Measurements from ENCODE around the gene SOAT1. TPM values are rescaled to one million over a fixed set of nuclear protein-coding genes. Genes with fewer than 3 reads are reported as not detected.

Gene SOAT1
- total RNA-seq, 1 experiment from 2014 or later, result 43.5 TPM

- H3K27ac ChIP-seq, result no peak overlapping the region
- no peaks in the 10 kb centered on the region for H3K4me1 ChIP-seq (replicated peaks; ENCODE audit: insufficient read depth)
- H3K36me3 ChIP-seq (ENCODE audit: low read depth), result no peaks in the 10 kb centered on the region
- TF ChIP-seq EZH2 (IDR thresholded peaks at IDR 0.05; ENCODE audit: low read depth), result no peak
- TF ChIP-seq CTCF (conservative IDR thresholded peaks at IDR 0.05), result no peak
- H3K9me3 ChIP-seq (ENCODE audit: insufficient read depth, low read depth), result no peaks in the 10 kb centered on the region
- H3F3A ChIP-seq (ENCODE audit: insufficient read depth, low read depth), result no peaks in the 10 kb centered on the region
- intact Hi-C loops (cut with micrococcal nuclease; ENCODE audit: unreplicated experiment), result no loop called here
- ChIA-PET CTCF (no interaction called here), POLR2A (ENCODE audit: unreplicated experiment) (interaction anchor here (0.7 kb wide), 1 partner anchor 410 kb away, joined by 5 read pairs; no protein-coding TSS in a partner anchor)
- no TSS peak for BruUV-seq (replicated peaks)
- H2AFZ ChIP-seq, result no peak overlapping the region
- H3K79me2 ChIP-seq (ENCODE audit: low read depth), result no peaks in the 10 kb centered on the region
- H4K20me1 ChIP-seq (ENCODE audit: insufficient read depth), result no peaks in the 10 kb centered on the region
- no peak overlapping the region for H3K4me3 ChIP-seq
- no peaks in the 10 kb centered on the region for H3K9me2 ChIP-seq (ENCODE audit: insufficient read depth)
- no peak overlapping the region for H3K4me2 ChIP-seq
- DNase-seq, result no peak
- H3K27me3 ChIP-seq (ENCODE audit: insufficient read depth, low read depth), result no peaks in the 10 kb centered on the region
These were observed 86.7 kb downstream of the SOAT1 start for GRCh38 chr1:179380299-179380698.

- CTCF ChIA-PET, result no interaction called here
- no TSS peak for BruUV-seq (replicated peaks)
- H3K4me3 ChIP-seq, result no peak overlapping the region
- TF ChIP-seq CTCF (conservative IDR thresholded peaks at IDR 0.05), result no peak
- TF ChIP-seq EZH2 (IDR thresholded peaks at IDR 0.05; ENCODE audit: low read depth), result no peak
- H3F3A ChIP-seq (ENCODE audit: insufficient read depth, low read depth), result no peaks in the 10 kb centered on the region
- intact Hi-C loops (cut with micrococcal nuclease; ENCODE audit: unreplicated experiment), result no loop called here
- no peaks in the 10 kb centered on the region for H3K4me1 ChIP-seq (replicated peaks; ENCODE audit: insufficient read depth)
- no peaks in the 10 kb centered on the region for H3K36me3 ChIP-seq (ENCODE audit: low read depth)
- no peak overlapping the region for H3K4me2 ChIP-seq
- POLR2A ChIA-PET (ENCODE audit: unreplicated experiment), result no interaction called here
- H3K9me2 ChIP-seq (ENCODE audit: insufficient read depth), result no peaks in the 10 kb centered on the region
- no peak for DNase-seq
- no peaks in the 10 kb centered on the region for H3K79me2 ChIP-seq (ENCODE audit: low read depth)
- H3K27me3 ChIP-seq (ENCODE audit: insufficient read depth, low read depth), result no peaks in the 10 kb centered on the region
- no peaks in the 10 kb centered on the region for H4K20me1 ChIP-seq (ENCODE audit: insufficient read depth)
- no peak overlapping the region for H2AFZ ChIP-seq
- H3K27ac ChIP-seq, result no peak overlapping the region
- H3K9me3 ChIP-seq (ENCODE audit: insufficient read depth, low read depth), result no peaks in the 10 kb centered on the region
These were observed 90.4 kb downstream of the SOAT1 start for GRCh38 chr1:179384027-179384426.

- no peak for DNase-seq
- ChIA-PET CTCF (no interaction called here), POLR2A (ENCODE audit: unreplicated experiment) (no interaction called here)
- H3K36me3 ChIP-seq (ENCODE audit: low read depth), result no peaks in the 10 kb centered on the region
- H2AFZ ChIP-seq, result no peak overlapping the region
- no peaks in the 10 kb centered on the region for H3K79me2 ChIP-seq (ENCODE audit: low read depth)
- no peaks in the 10 kb centered on the region for H4K20me1 ChIP-seq (ENCODE audit: insufficient read depth)
- TF ChIP-seq CTCF (conservative IDR thresholded peaks at IDR 0.05) (no peak), EZH2 (IDR thresholded peaks at IDR 0.05; ENCODE audit: low read depth) (no peak)
- H3K9me3 ChIP-seq (ENCODE audit: insufficient read depth, low read depth), result no peaks in the 10 kb centered on the region
- no peaks in the 10 kb centered on the region for H3K4me1 ChIP-seq (replicated peaks; ENCODE audit: insufficient read depth)
- no peaks in the 10 kb centered on the region for H3K27me3 ChIP-seq (ENCODE audit: insufficient read depth, low read depth)
- H3F3A ChIP-seq (ENCODE audit: insufficient read depth, low read depth), result no peaks in the 10 kb centered on the region
- intact Hi-C loops (cut with micrococcal nuclease; ENCODE audit: unreplicated experiment), result no loop called here
- no peaks in the 10 kb centered on the region for H3K9me2 ChIP-seq (ENCODE audit: insufficient read depth)
- no TSS peak for BruUV-seq (replicated peaks)
- no peak overlapping the region for H3K27ac ChIP-seq
- no peak overlapping the region for H3K4me2 ChIP-seq
- H3K4me3 ChIP-seq, result no peak overlapping the region
These were observed 91.9 kb downstream of the SOAT1 start for GRCh38 chr1:179385510-179385909.
